HK-2 (cell line): Measurements from ENCODE around the gene TMEM107.
"Not testable (repeated sequence)": the region's sequence is repeated elsewhere in the genome, so short reads cannot be mapped to it uniquely, and the experiment has no call there.

Experiments
- DNase-seq: peaks from one replicate; pipeline ENCODE4 v3.0.0-alpha.2; 2018; ENCODE audit not compliant: unreplicated experiment

The TMEM107 gene

GRCh38 chr17:8189711-8190477, 13.7 kb upstream of the TMEM107 start, which contains the start of gene BORCS6:
TSS of gene BORCS6 (minus strand) at chr17:8190180. CDS start at chr17:8190140, 40 bp downstream.
- DNase-seq: peak; percentile 95

- DNase-seq: peak; percentile 31
Measured at GRCh38 chr17:8189041-8189710, 13.0 kb upstream of the TMEM107 start.

GRCh38 chr17:8188263-8188839, 12.2 kb upstream of the TMEM107 start:
- no peak for DNase-seq

GRCh38 chr17:8187517-8188262, 11.5 kb upstream of the TMEM107 start:
- DNase-seq: peak; percentile 95

- peak; percentile 98 for DNase-seq
Measured at GRCh38 chr17:8186787-8187516, 10.8 kb upstream of the TMEM107 start.

GRCh38 chr17:8186446-8186786, 10.2 kb upstream of the TMEM107 start:
- DNase-seq: no peak

- DNase-seq: peak; percentile 97
Measured at GRCh38 chr17:8185582-8186445, 9.6 kb upstream of the TMEM107 start.

GRCh38 chr17:8176998-8177731, 985 bp upstream of the TMEM107 start:
- DNase-seq: no peak

- DNase-seq: no peak
Measured at GRCh38 chr17:8175795-8176196, 384 bp downstream of the TMEM107 start.

GRCh38 chr17:8173871-8174322, 2.3 kb downstream of the TMEM107 start:
- DNase-seq: peak; percentile 25

GRCh38 chr17:8173056-8173870, 2.9 kb downstream of the TMEM107 start:
- DNase-seq: peak; percentile 79

GRCh38 chr17:8170186-8170585, 6.0 kb downstream of the TMEM107 start:
- not testable (repeated sequence) for DNase-seq

GRCh38 chr17:8167526-8167925, 8.7 kb downstream of the TMEM107 start:
- DNase-seq: no peak

GRCh38 chr17:8166731-8167130, 9.4 kb downstream of the TMEM107 start:
- DNase-seq: no peak

- DNase-seq: no peak
Measured at GRCh38 chr17:8164815-8165131, 11.4 kb downstream of the TMEM107 start.

GRCh38 chr17:8163978-8164814, 12.0 kb downstream of the TMEM107 start:
- DNase-seq: peak; percentile 61

GRCh38 chr17:8162997-8163977, 12.9 kb downstream of the TMEM107 start:
- DNase-seq: no peak
